CD4-positive, alpha-beta T cell treated with Interferon gamma for 1 hour (primary cell): ENCODE measurements around the gene VSIG10.
A peak's percentile ranks its signal among the peaks of the same experiment; 100 is the strongest.

Experiments
- DNase-seq: peaks from one replicate; pipeline ENCODE4 v3.0.0-alpha.2; 2020

VSIG10 gene

GRCh38 chr12:118059341-118060191 lies 44.2 kb downstream of the VSIG10 start:
- no peak for DNase-seq

- DNase-seq = no peak
These were observed 44.9 kb downstream of the VSIG10 start for GRCh38 chr12:118058881-118059280.

GRCh38 chr12:118058227-118058626 lies 45.6 kb downstream of the VSIG10 start:
- DNase-seq = no peak

GRCh38 chr12:118055865-118056773 lies 47.7 kb downstream of the VSIG10 start:
- no peak for DNase-seq

- DNase-seq = peak; percentile 66
These were observed 48.7 kb downstream of the VSIG10 start for GRCh38 chr12:118055144-118055557.

- DNase-seq = no peak
These were observed 50.5 kb downstream of the VSIG10 start for GRCh38 chr12:118053071-118053985.

- DNase-seq = no peak
These were observed 51.3 kb downstream of the VSIG10 start for GRCh38 chr12:118052324-118053070.

- DNase-seq = no peak
These were observed 52.6 kb downstream of the VSIG10 start for GRCh38 chr12:118050972-118051910.

- no peak for DNase-seq
These were observed 57.4 kb downstream of the VSIG10 start for GRCh38 chr12:118046430-118046829.

GRCh38 chr12:118044577-118044976 lies 59.2 kb downstream of the VSIG10 start:
- no peak for DNase-seq

GRCh38 chr12:118044075-118044474 lies 59.7 kb downstream of the VSIG10 start:
- DNase-seq = no peak

GRCh38 chr12:118042091-118042490 lies 61.7 kb downstream of the VSIG10 start:
- no peak for DNase-seq

GRCh38 chr12:118038137-118038536 lies 65.7 kb downstream of the VSIG10 start:
- DNase-seq = no peak

GRCh38 chr12:118036672-118037411 lies 67.0 kb downstream of the VSIG10 start:
- DNase-seq = no peak

- no peak for DNase-seq
These were observed 68.4 kb downstream of the VSIG10 start for GRCh38 chr12:118035190-118036041.

- no peak for DNase-seq
These were observed 69.2 kb downstream of the VSIG10 start for GRCh38 chr12:118034429-118035189.

- DNase-seq = no peak
These were observed 69.9 kb downstream of the VSIG10 start for GRCh38 chr12:118033902-118034301.

- DNase-seq = no peak
These were observed 70.5 kb downstream of the VSIG10 start for GRCh38 chr12:118033323-118033722.
